Neural progenitor cell (in vitro differentiated cells): Measurements from ENCODE around the gene TRIM34.

ENCODE experiments used
- CTCF ChIP-seq: fragments of 200-600 bp; sonication (generic); IDR thresholded peaks from 2 replicates; pipeline ENCODE4 v1.5.1; 2017; ENCODE audit warnings: antibody characterized with exemption, mild to moderate bottlenecking
- EZH2 ChIP-seq: fragments of 200-600 bp; sonication (generic); IDR thresholded peaks from 2 replicates; pipeline ENCODE4 v1.6.1; 2017; ENCODE audit warnings: antibody characterized with exemption, mild to moderate bottlenecking, moderate library complexity

GRCh38 chr11:5618807-5619206 lies 6.0 kb upstream of the TRIM34 start:
- no peak for TF ChIP-seq EZH2
- no peak for TF ChIP-seq CTCF
